T47D (cell line): ENCODE results near the gene STX1A.
"Not testable (repeated sequence)": the region's sequence is repeated elsewhere in the genome, so short reads cannot be mapped to it uniquely, and the experiment has no call there.

Experiments
- DNase-seq, 2 experiments: peaks; one replicate each; pipeline versions ENCODE4 v3.0.0 to v3.0.0-alpha.2; 2011 to 2012; ENCODE audit warnings: low read depth in 1 of 2, low spot score in 1 of 2
- JUND ChIP-seq: IDR thresholded peaks from 2 replicates; pipeline ENCODE4 v1.6.1; 2012; ENCODE audit warnings: low read depth
- in situ Hi-C: cut with HindIII; loops from 2 replicates; pipeline ENCODE4 v1.10.0; 2016; ENCODE audit warnings: low sequenced_read_pairs, low pct_unique_long_range_greater_than_20kb

STX1A gene

GRCh38 chr7:73663033-73663432, 56.4 kb downstream of the STX1A start:
- in situ Hi-C loops = no loop called here
- TF ChIP-seq JUND = no peak
- DNase-seq = no peak

GRCh38 chr7:73660594-73660993, 58.9 kb downstream of the STX1A start:
- in situ Hi-C loops, DNase-seq: not testable (repeated sequence)

DNA sequence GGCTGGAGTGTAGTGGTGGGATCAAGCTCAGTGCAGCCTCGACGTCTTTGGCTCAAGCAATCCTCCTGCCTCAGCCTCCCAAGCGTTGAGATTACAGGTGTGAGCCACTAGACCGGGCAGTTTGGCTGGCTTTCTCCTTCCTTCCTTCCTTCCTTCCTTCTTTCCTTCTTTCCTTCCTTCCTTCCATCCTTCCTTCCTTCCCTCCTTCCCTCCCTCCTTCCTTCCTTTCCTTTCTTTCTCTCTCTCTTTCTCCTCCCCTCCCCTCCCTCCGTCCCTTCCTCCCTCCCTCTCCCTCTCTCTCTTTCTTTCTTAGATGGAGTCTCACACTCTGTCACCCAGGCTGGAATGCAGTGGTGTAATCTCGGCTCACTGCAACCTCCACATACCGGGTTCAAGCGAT, 59.5 kb downstream of the STX1A start:
- no peak for DNase-seq
- in situ Hi-C loops = no loop called here
- TF ChIP-seq JUND = no peak

- in situ Hi-C loops, DNase-seq: not testable (repeated sequence)
These were observed 64.2 kb downstream of the STX1A start for GRCh38 chr7:73655309-73655708.

- no peak for DNase-seq
- no peak for TF ChIP-seq JUND
- in situ Hi-C loops = no loop called here
These were observed 66.9 kb downstream of the STX1A start for GRCh38 chr7:73652541-73652949.

- in situ Hi-C loops = no loop called here
- TF ChIP-seq JUND = no peak
- peak in 1 of 2 experiments; percentile 30 for DNase-seq
These were observed 68.9 kb downstream of the STX1A start for GRCh38 chr7:73650524-73650923.

DNA sequence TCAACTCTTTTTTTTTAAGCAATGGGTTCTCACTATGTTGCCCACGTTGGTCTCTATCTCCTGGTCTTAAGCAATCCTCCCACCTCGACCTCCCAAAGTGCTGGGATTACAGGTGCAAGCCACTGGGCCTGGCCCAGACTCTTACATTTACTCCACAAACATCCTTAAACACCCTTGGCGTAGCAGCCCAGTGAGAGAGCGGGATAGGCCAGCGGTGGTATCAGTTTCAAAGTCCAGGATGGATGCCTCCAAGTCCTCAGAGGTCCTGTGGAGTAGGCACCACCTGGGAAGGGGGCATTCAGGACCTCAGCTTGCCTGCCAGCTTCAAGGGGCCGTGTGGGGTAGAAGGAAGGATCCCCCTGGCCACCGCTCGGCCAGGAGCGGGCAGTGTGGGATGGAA, 69.9 kb downstream of the STX1A start:
- in situ Hi-C loops = no loop called here
- no peak for TF ChIP-seq JUND
- no peak for DNase-seq
